GM12878 (cell line): ENCODE results near the gene NLRP7. TPM values are rescaled to one million over a fixed set of nuclear protein-coding genes. Genes with fewer than 3 reads are reported as not detected.

Source experiments
- ATAC-seq: fragments of 200-7000 bp; cut with Tn5 transposase; 3 replicates; pipeline ENCODE4 v1.9.1; 2020; ENCODE audit warnings: mild to moderate bottlenecking, moderate library complexity
- BruUV-seq: library from RNA; stranded (reverse); fragments of 400-500 nt; replicated peaks from 2 replicates; lab custom pipeline; 2021; lab: Mats Ljungman, UMichigan
- CTCF ChIA-PET: fragments of 300-600 bp; sonication (Branson Sonifier 250); formaldehyde crosslinking; extraction: SDS; loops from one replicate; lab custom pipeline; 2021; ENCODE audit warnings: inconsistent platforms; lab: Yijun Ruan, JAX
- POLR2A ChIA-PET: fragments of 350-600 bp; formaldehyde crosslinking; extraction: SDS; loops from one replicate; lab custom pipeline; 2021; ENCODE audit warnings: inconsistent platforms; lab: Charles Lee
- RAD21 ChIA-PET: fragments of 300-600 bp; sonication (Branson Sonifier 250); formaldehyde crosslinking; loops from one replicate; lab custom pipeline; 2023; ENCODE audit warnings: antibody characterized with exemption; ENCODE audit not compliant: unreplicated experiment; lab: Charles Lee
- SMC1A ChIA-PET: fragments of 300-600 bp; sonication (Branson Sonifier 250); formaldehyde crosslinking; loops from one replicate; lab custom pipeline; 2023; ENCODE audit not compliant: unreplicated experiment, uncharacterized antibody; lab: Charles Lee
- DNase-seq: peaks from one replicate; pipeline ENCODE4 v3.0.0-alpha.2; 2011; ENCODE audit warnings: low read depth, low spot score
- FAIRE-seq: peaks from 3 replicates; lab custom pipeline; 2011; peaks lifted over from hg19 to GRCh38; lab: Jason Lieb, UNC
- H2AFZ ChIP-seq: 2 replicates; pipeline ENCODE4 v1.6.0; 2011; ENCODE audit warnings: low read depth, low read length, control low read depth; ENCODE audit not compliant: control insufficient read depth
- H3K27ac ChIP-seq: 2 replicates; pipeline ENCODE4 v1.5.1; 2011; ENCODE audit warnings: control low read depth; ENCODE audit not compliant: control insufficient read depth, insufficient read depth
- H3K27me3 ChIP-seq, 2 experiments: replicated peaks in 1 of 2; 2 replicates each; pipeline versions ENCODE4 v1.6.0 to v1.6.1; 2011; ENCODE audit warnings: low read length in 1 of 2; ENCODE audit not compliant: control insufficient read depth in 2 of 2, insufficient read depth in 2 of 2
- H3K36me3 ChIP-seq, 2 experiments: 2 replicates each; pipeline ENCODE4 v1.5.1; 2011; ENCODE audit warnings: low read length in 1 of 2; ENCODE audit not compliant: control insufficient read depth in 2 of 2, insufficient read depth in 2 of 2
- H3K4me1 ChIP-seq: 2 replicates; pipeline ENCODE4 v1.6.1; 2011; ENCODE audit warnings: mild to moderate bottlenecking, low read length, moderate library complexity, mixed read lengths; ENCODE audit not compliant: control insufficient read depth, insufficient read depth
- H3K4me2 ChIP-seq: 2 replicates; pipeline ENCODE4 v1.6.0; 2011; ENCODE audit warnings: control low read depth; ENCODE audit not compliant: control insufficient read depth, insufficient read depth
- H3K4me3 ChIP-seq: fragments of 200-600 bp; sonication (generic); 2 replicates; pipeline ENCODE4 v1.5.1; 2016
- H3K79me2 ChIP-seq: 2 replicates; pipeline ENCODE4 v1.6.0; 2011; ENCODE audit warnings: low read length; ENCODE audit not compliant: control insufficient read depth, insufficient read depth
- H3K9ac ChIP-seq: 2 replicates; pipeline ENCODE4 v1.8.0; 2011; ENCODE audit warnings: low read length, control low read depth, mixed read lengths; ENCODE audit not compliant: control insufficient read depth, insufficient read depth
- H3K9me3 ChIP-seq: replicated peaks from 3 replicates; pipeline ENCODE4 v1.5.1; 2011; ENCODE audit warnings: mild to moderate bottlenecking, low read length; ENCODE audit not compliant: control insufficient read depth, insufficient read depth
- H4K20me1 ChIP-seq: 2 replicates; pipeline ENCODE4 v1.6.0; 2011; ENCODE audit not compliant: control insufficient read depth, insufficient read depth
- BMI1 ChIP-seq: fragments of 450-650 bp; IDR thresholded peaks from 2 replicates; pipeline ENCODE4 v1.6.1; 2016; ENCODE audit warnings: mild to moderate bottlenecking, moderate library complexity, borderline replicate concordance
- CBX5 ChIP-seq: sonication (generic); IDR thresholded peaks from 2 replicates; pipeline ENCODE4 v1.6.1; 2016; ENCODE audit warnings: low read depth, moderate library complexity, mild to moderate bottlenecking, inconsistent platforms
- FOXK2 ChIP-seq: fragments of 450-650 bp; IDR thresholded peaks from 2 replicates; pipeline ENCODE4 v1.6.1; 2017; ENCODE audit warnings: mild to moderate bottlenecking, moderate library complexity
- KDM1A ChIP-seq: fragments of 200-600 bp; sonication (generic); IDR thresholded peaks from 2 replicates; pipeline ENCODE4 v1.6.1; 2016; ENCODE audit warnings: borderline replicate concordance
- PAX8 ChIP-seq: fragments of 450-650 bp; IDR thresholded peaks from 2 replicates; pipeline ENCODE4 v1.6.1; 2017; ENCODE audit warnings: mild to moderate bottlenecking, moderate library complexity
- REST ChIP-seq: IDR thresholded peaks from 2 replicates; pipeline ENCODE4 v1.6.1; 2012; ENCODE audit warnings: mild to moderate bottlenecking, low read depth, low read length
- ZBTB33 ChIP-seq: fragments of 450-650 bp; IDR thresholded peaks from 2 replicates; pipeline ENCODE4 v1.6.1; 2017; ENCODE audit warnings: mild to moderate bottlenecking
- ZNF592 ChIP-seq: fragments of 450-650 bp; IDR thresholded peaks from 2 replicates; pipeline ENCODE4 v1.6.1; 2017; ENCODE audit warnings: mild to moderate bottlenecking, moderate library complexity
- WGBS: methylation state at CpG from one replicate; pipeline ENCODE4 v1.1.6; 2016; ENCODE audit warnings: low lambda C conversion rate; ENCODE audit not compliant: insufficient replicate concordance, insufficient coverage; ENCODE audit errors: missing lambda C conversion rate; 5-methylcytosine and 5-hydroxymethylcytosine counted together
- in situ Hi-C: fragments of 300-500 bp; cut with MboI; formaldehyde crosslinking; loops from 9 replicates; pipeline ENCODE4 v1.14.3; 2018; ENCODE audit warnings: mixed read lengths
- intact Hi-C: fragments of 100-400 bp; cut with micrococcal nuclease; formaldehyde crosslinking; loops from one replicate; pipeline ENCODE4 v1.14.2; 2022; ENCODE audit not compliant: unreplicated experiment
- polyA plus RNA-seq, 11 experiments: library from polyadenylated mRNA; depleted of rRNA in 4 of 11; unstranded in 6 of 11; stranded (reverse) in 5 of 11; fragments of >200 nt; fragmentation: Nextera tagmentation in 4 of 11; fragmentation: Illumina TruSeq in 1 of 11; extraction: Ambion mirVana in 4 of 11; extraction: Trizol in 1 of 11; gene quantifications; 1 replicate in 1 of 11; 2 replicates in 10 of 11; pipeline versions ENCODE4 v1.2.1 to v1.2.3, GENCODE V29; 2011 to 2016; ENCODE audit warnings: inconsistent platforms in 2 of 11, missing spikeins in 2 of 11, low read depth in 1 of 11
- total RNA-seq, 4 experiments: library from RNA; depleted of rRNA in 3 of 4; stranded (reverse); fragments of >200 nt in 3 of 4; fragmentation: Illumina TruSeq in 1 of 4; extraction: Trizol in 1 of 4; gene quantifications; 2 replicates each; pipeline versions ENCODE4 v1.2.1 to v1.2.3, GENCODE V29; 2013 to 2021

Gene NLRP7
- total and polyA plus RNA-seq, 10 of the 15 experiments (the other 5 are each of a cell fraction or from before 2014, with no cell fraction given), result 0.08 to 3.4 (median 0.31) TPM

GRCh38 chr19:54923276-54923675, 24.1 kb downstream of the NLRP7 start (continued):
- TF ChIP-seq ZNF592, result no peak

GRCh38 chr19:54921082-54921481, 26.2 kb downstream of the NLRP7 start:
- DNase-seq, result no peak
- H4K20me1 ChIP-seq, result no peaks in the 10 kb centered on the region
- CTCF ChIA-PET, result interaction anchor here (0.7 to 1.5 kb wide), 3 partner anchors 40 to 442 kb away, joined by 3 to 6 read pairs (median 4); no protein-coding TSS in a partner anchor
- no peaks in the 10 kb centered on the region for H3K36me3 ChIP-seq
- H2AFZ ChIP-seq, result no peak overlapping the region
- H3K27me3 ChIP-seq, result no peaks in the 10 kb centered on the region
- peaks cover 10% of the 10 kb centered on the region for H3K4me1 ChIP-seq
- TF ChIP-seq PAX8 (no peak), REST (no peak), ZBTB33 (no peak), BMI1 (no peak), FOXK2 (no peak), KDM1A (no peak), CBX5 (no peak)
- in situ Hi-C loops, result loop anchor here (10.0 kb wide), 1 partner anchor 446 kb away; the partner anchor contains the start of gene CDC42EP5
- intact Hi-C loops, result no loop called here
- RAD21 ChIA-PET, result interaction anchor here (0.7 kb wide), 1 partner anchor 166 kb away, joined by 3 read pairs; no protein-coding TSS in a partner anchor
- no peaks in the 10 kb centered on the region for H3K79me2 ChIP-seq
- no peak overlapping the region for H3K9ac ChIP-seq
- no TSS peak for BruUV-seq
- no peak for FAIRE-seq
- WGBS, result 45% methylated on average over 7 of the region's 7 CpGs
- no peaks in the 10 kb centered on the region for H3K9me3 ChIP-seq
- H3K4me2 ChIP-seq, result no peak overlapping the region
- no peak overlapping the region for H3K27ac ChIP-seq
- ATAC-seq, result no peak
- POLR2A ChIA-PET, result no interaction called here
- SMC1A ChIA-PET, result no interaction called here
- H3K4me3 ChIP-seq, result no peak overlapping the region
